ENCODE measurements around the gene THEM5.

Gene THEM5

GRCh38 chr1:151816548-151817352 is 36.8 kb downstream of the THEM5 start:
- no peak for DNase-seq

- no peak for DNase-seq
These were observed 37.7 kb downstream of the THEM5 start for GRCh38 chr1:151815716-151816327.

GRCh38 chr1:151814971-151815545 is 38.5 kb downstream of the THEM5 start:
- no peak for DNase-seq

GRCh38 chr1:151814426-151814825 is 39.1 kb downstream of the THEM5 start:
- no peak for DNase-seq

GRCh38 chr1:151813271-151813977 is 40.1 kb downstream of the THEM5 start:
- no peak for DNase-seq

- no peak for DNase-seq
These were observed 42.3 kb downstream of the THEM5 start for GRCh38 chr1:151811181-151811580.

- no peak for DNase-seq
These were observed 43.4 kb downstream of the THEM5 start for GRCh38 chr1:151809985-151810556.

GRCh38 chr1:151809290-151809984 is 44.1 kb downstream of the THEM5 start:
- DNase-seq: no peak

GRCh38 chr1:151807766-151808165 is 45.7 kb downstream of the THEM5 start:
- DNase-seq: no peak

GRCh38 chr1:151807131-151807530 is 46.4 kb downstream of the THEM5 start:
- DNase-seq: no peak

GRCh38 chr1:151806170-151806569 is 47.3 kb downstream of the THEM5 start:
- no peak for DNase-seq

GRCh38 chr1:151805066-151805820 is 48.3 kb downstream of the THEM5 start, which contains the start of gene LINGO4:
Gene LINGO4 (minus strand): TSS chr1:151805419. CDS start chr1:151802704, 2,715 bp downstream.
- DNase-seq: no peak

GRCh38 chr1:151803915-151804314 is 49.6 kb downstream of the THEM5 start:
- DNase-seq: no peak

- DNase-seq: no peak
These were observed 50.3 kb downstream of the THEM5 start for GRCh38 chr1:151803164-151803563.

- DNase-seq: no peak
These were observed 51.1 kb downstream of the THEM5 start for GRCh38 chr1:151802372-151802771.

GRCh38 chr1:151801846-151802245 is 51.7 kb downstream of the THEM5 start:
- DNase-seq: no peak

- no peak for DNase-seq
These were observed 52.1 kb downstream of the THEM5 start for GRCh38 chr1:151801310-151801820.

- DNase-seq: no peak
These were observed 52.7 kb downstream of the THEM5 start for GRCh38 chr1:151800830-151801229.

- DNase-seq: no peak
These were observed 54.1 kb downstream of the THEM5 start for GRCh38 chr1:151799179-151800022.

- DNase-seq: no peak
These were observed 54.9 kb downstream of the THEM5 start for GRCh38 chr1:151798571-151798970.
